Measurements from ENCODE around the gene MMEL1.
"Not testable (repeated sequence)": the region's sequence is repeated elsewhere in the genome, so short reads cannot be mapped to it uniquely, and the experiment has no call there.

Gene MMEL1

GRCh38 chr1:2632561-2633361, at the start of gene MMEL1:
TSS of gene MMEL1 (minus strand) at chr1:2633016. CDS start at chr1:2629484, 3,532 bp downstream.
- DNase-seq (ENCODE audit: low spot score) (no peak), FAIRE-seq (no peak)

GRCh38 chr1:2676726-2677125, 43.9 kb upstream of the MMEL1 start:
- not testable (repeated sequence) for FAIRE-seq

GRCh38 chr1:2671656-2672055, 38.8 kb upstream of the MMEL1 start:
- DNase-seq (ENCODE audit: low spot score); FAIRE-seq: not testable (repeated sequence)

More at GRCh38 chr1:2676726-2677125, 43.9 kb upstream of the MMEL1 start:
- DNase-seq (ENCODE audit: low spot score): not testable (repeated sequence)

- DNase-seq (ENCODE audit: low spot score); FAIRE-seq: not testable (repeated sequence)
These were observed 27.0 kb upstream of the MMEL1 start for GRCh38 chr1:2659806-2660205.

- not testable (repeated sequence) for FAIRE-seq; DNase-seq (ENCODE audit: low spot score)
These were observed 25.1 kb upstream of the MMEL1 start for GRCh38 chr1:2657909-2658308.

GRCh38 chr1:2657124-2657523, 24.3 kb upstream of the MMEL1 start:
- not testable (repeated sequence) for DNase-seq (ENCODE audit: low spot score); FAIRE-seq

- DNase-seq (ENCODE audit: low spot score); FAIRE-seq: not testable (repeated sequence)
These were observed 23.0 kb upstream of the MMEL1 start for GRCh38 chr1:2655598-2656434.

GRCh38 chr1:2654443-2654948, 21.7 kb upstream of the MMEL1 start:
- not testable (repeated sequence) for DNase-seq (ENCODE audit: low spot score); FAIRE-seq

GRCh38 chr1:2653741-2654442, 21.1 kb upstream of the MMEL1 start:
- not testable (repeated sequence) for FAIRE-seq; DNase-seq (ENCODE audit: low spot score)

- not testable (repeated sequence) for DNase-seq (ENCODE audit: low spot score); FAIRE-seq
These were observed 20.2 kb upstream of the MMEL1 start for GRCh38 chr1:2652926-2653571.

- not testable (repeated sequence) for FAIRE-seq; DNase-seq (ENCODE audit: low spot score)
These were observed 19.5 kb upstream of the MMEL1 start for GRCh38 chr1:2652152-2652925.

GRCh38 chr1:2650967-2651645, 18.3 kb upstream of the MMEL1 start:
- no peak for DNase-seq (ENCODE audit: low spot score)
- FAIRE-seq: no peak

GRCh38 chr1:2646837-2647236, 14.0 kb upstream of the MMEL1 start:
- FAIRE-seq (no peak), DNase-seq (ENCODE audit: low spot score) (no peak)

- DNase-seq (ENCODE audit: low spot score): no peak
- no peak for FAIRE-seq
These were observed 13.0 kb upstream of the MMEL1 start for GRCh38 chr1:2645776-2646175.

- FAIRE-seq (no peak), DNase-seq (ENCODE audit: low spot score) (no peak)
These were observed 12.3 kb upstream of the MMEL1 start for GRCh38 chr1:2645143-2645542.

GRCh38 chr1:2644591-2645101, 11.8 kb upstream of the MMEL1 start:
- FAIRE-seq (no peak), DNase-seq (ENCODE audit: low spot score) (no peak)

GRCh38 chr1:2644171-2644570, 11.4 kb upstream of the MMEL1 start:
- FAIRE-seq (no peak), DNase-seq (ENCODE audit: low spot score) (no peak)

GRCh38 chr1:2643414-2644077, 10.7 kb upstream of the MMEL1 start:
- DNase-seq (ENCODE audit: low spot score) (no peak), FAIRE-seq (no peak)
